ENCODE data around the gene RNASE4.
"Not testable (repeated sequence)": the region's sequence is repeated elsewhere in the genome, so short reads cannot be mapped to it uniquely, and the experiment has no call there.

Gene RNASE4

GRCh38 chr14:20698934-20699333 is 14.6 kb downstream of the RNASE4 start:
- no peak for DNase-seq (ENCODE audit: low read depth)

DNA sequence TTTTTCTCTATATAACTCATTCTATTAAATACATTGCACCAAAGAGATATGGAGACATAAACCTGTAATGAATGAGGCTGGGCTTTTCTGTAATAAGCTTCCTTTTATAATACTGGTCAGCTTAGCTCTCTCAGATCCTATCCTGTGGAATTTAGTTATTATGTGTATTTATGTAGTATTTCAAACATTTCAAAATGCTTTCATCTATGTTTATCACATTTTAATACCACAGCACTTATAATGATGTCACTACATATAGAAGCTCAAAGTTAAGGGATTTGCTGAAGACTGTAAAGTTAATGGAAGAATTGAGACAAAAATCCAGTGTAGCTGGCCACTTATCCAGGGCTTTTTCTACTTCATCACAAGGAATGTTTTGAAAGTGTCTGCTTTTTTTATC is 15.6 kb downstream of the RNASE4 start:
- DNase-seq (ENCODE audit: low read depth) = no peak

- DNase-seq (ENCODE audit: low read depth) = not testable (repeated sequence)
Observed at GRCh38 chr14:20700965-20701364, 16.6 kb downstream of the RNASE4 start.

- no peak for DNase-seq (ENCODE audit: low read depth)
Observed at GRCh38 chr14:20706657-20707355, 22.4 kb downstream of the RNASE4 start.

DNA sequence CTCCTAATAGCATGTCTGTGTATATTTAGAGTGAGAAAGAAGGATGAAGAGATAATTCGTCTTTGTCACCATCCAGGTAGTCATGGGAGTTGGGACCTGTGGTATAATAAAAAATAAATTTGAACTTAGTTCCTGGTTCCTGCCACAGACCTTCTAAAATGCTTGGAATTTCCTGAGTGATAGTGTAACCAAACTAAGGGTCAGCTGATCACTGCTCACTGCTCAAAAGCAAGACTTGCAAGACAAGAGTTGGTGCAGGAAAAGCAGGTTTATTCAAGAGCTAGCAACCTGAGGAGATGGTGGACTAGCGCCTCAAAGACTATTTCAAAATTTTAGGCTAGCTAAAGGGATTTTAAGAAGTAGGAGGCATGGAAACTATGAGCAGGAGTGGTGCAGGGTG is 23.3 kb downstream of the RNASE4 start:
- DNase-seq (ENCODE audit: low read depth) = no peak

DNA sequence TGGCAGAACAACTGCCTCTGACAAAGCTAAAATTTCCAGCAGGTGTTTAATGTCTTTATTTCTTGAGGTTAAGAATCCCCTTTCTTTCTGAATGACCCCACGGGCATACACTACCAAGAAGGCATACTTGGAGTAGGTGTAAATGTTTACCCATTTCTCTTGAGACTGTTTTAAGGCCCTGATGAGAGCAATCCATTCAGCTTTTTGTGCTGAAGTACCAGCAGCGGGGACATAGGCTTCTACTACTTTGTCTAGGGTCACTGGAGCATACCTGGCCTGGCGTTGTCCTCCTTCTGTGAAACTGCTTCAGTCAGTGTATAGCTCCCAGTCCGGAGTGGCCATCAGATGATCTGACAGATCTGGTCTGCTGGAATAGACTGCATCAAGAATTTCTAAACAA is 26.9 kb downstream of the RNASE4 start:
- no peak for DNase-seq (ENCODE audit: low read depth)

DNA sequence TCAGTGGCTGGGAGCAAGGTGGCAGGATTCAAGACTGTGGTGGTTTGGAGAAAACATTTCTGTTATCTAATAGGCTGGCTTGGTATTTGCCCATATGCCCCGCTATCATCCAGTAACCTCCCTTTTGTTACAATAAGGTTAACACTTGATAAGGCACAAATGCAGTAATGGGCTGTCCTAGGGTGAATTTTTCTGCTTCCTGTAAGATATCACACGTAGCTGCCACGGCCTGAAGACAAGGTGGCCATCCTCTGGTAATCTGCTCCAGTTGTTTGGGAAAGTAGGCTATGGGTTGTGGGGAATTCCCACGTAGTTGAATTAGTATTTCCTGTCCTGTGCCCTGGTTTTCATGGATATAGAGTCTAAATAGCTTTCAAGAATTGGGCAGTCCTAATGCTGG is 27.3 kb downstream of the RNASE4 start:
- no peak for DNase-seq (ENCODE audit: low read depth)

GRCh38 chr14:20712904-20713303 is 28.5 kb downstream of the RNASE4 start:
- no peak for DNase-seq (ENCODE audit: low read depth)

DNA sequence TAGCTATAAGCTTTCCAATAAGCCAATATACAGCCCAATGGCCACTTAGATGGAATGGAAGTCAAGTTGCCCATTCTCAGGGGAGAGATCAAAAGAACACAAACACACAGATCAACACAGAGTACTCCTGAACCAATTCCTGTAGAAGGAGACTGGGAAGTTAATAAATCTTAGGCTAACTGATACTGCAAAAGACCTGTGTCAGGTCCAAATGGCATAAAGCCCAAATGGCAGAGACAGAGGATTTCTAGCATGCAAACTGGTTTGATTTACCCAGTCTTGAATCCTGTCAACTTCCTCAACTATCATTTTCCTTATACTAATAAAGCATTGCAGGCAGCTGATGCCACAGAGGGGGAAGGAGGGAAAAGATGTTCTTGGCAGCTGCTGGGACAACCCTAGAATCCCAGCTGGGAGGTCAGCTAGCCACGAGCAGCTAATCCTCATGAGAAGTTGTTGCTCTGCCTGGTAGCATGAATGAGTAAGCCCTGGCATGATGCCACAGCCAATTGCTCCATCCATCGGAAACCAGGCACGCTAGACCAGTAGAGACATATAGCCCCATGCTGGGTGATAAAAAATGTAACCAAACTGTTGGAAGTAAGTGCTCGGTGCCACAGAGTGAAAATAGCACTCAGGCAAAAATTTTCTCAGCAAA is 30.4 kb downstream of the RNASE4 start:
- no peak for DNase-seq (ENCODE audit: low read depth)

DNA sequence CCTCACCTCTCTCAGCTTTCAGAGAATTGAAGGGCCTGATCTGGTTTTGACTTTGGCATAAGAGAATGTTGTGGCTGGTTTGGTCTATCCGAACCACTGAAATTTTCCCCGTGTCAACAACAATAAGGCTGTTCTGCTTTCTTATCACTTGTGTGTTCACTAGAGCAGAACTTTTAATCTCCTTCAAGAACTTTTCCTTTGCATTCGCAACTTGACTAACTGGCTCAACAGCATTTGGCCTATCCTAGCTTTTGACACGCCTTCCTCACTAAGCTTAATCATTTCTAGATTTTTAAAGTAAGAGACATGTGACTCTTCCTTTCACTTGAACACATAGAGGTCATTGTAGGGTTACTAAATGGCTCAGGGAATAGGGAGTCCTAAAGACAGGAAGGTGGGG is 35.4 kb downstream of the RNASE4 start:
- DNase-seq (ENCODE audit: low read depth) = no peak

DNA sequence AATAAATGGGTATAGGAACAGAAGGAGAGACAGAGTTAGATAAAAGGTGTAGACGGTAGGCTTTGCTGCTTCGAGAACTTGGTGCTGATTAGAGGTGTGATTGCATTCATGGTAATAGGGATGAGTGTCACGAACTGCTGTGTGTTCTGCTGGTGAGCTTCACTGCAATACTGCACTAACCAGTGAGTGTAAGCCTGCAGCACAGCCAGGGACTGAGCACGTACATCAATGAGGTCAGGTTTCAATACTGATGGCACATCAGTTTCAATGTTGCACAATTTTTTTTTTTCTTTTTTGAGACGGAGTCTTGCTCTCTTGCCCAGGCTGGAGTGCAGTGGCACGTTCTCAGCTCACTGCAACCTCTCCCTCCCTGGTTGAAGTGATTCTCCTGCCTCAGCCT is 36.4 kb downstream of the RNASE4 start:
- no peak for DNase-seq (ENCODE audit: low read depth)

- DNase-seq (ENCODE audit: low read depth) = no peak
Observed at GRCh38 chr14:20722016-20722415, 37.7 kb downstream of the RNASE4 start.

DNA sequence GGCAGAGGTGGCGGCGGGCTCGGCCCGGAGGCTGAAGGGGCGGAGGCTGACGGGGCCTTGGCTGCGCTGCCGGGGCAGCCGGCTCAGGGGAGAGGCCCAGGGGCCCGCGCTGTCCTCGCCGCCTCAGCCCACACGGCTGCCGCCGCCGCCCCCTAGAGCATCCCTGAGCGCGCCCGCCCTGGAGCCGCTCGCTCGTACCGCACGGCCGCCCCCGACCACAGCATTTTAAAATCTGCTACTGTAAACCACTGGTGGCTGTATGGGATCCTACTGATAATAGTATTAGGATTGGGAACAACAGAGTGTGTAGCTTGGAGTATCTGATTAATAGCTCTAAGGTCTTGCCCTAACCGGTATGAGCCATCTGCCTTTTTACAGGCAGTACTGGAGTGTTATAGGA is 39.1 kb downstream of the RNASE4 start:
- no peak for DNase-seq (ENCODE audit: low read depth)

- DNase-seq (ENCODE audit: low read depth) = not testable (repeated sequence)
Observed at GRCh38 chr14:20726121-20726520, 41.8 kb downstream of the RNASE4 start.

DNA sequence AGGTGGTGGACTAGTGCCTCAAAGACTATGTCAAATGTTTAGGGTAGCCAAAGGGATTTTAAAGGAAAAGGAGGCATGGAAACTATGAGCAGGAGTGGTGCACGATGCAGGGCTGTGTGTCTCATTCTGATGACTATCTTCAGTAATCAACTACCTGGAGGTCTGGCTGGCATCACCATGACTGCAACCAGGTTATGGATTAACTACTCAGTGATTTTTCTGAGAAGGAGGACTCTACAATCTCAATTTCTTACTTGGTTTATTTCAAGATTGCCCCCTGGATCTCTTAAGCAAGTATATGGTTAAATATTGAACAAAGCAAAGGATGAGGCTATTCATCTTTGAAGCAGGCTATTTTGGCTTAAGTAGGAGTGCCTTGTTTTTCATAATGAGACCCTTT is 42.2 kb downstream of the RNASE4 start:
- no peak for DNase-seq (ENCODE audit: low read depth)

DNA sequence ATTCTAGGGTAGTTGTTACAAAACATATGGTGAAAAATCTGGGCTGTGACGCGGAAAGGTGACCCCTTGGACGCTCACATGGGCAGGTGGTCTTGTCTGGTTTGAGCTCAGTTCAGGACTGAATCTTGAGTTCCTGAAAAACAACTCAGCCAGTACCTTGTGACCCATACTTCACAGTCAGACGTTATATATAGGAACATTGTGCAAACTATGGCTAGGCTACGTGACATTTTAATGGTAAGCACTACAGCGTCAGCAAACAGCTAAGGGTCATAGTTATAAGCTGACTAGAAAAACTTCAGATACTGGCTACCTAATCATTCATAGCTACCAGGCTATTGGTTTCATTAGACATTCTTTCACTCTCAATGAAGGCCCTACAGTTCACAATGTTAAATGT is 46.5 kb downstream of the RNASE4 start:
- no peak for DNase-seq (ENCODE audit: low read depth)

DNA sequence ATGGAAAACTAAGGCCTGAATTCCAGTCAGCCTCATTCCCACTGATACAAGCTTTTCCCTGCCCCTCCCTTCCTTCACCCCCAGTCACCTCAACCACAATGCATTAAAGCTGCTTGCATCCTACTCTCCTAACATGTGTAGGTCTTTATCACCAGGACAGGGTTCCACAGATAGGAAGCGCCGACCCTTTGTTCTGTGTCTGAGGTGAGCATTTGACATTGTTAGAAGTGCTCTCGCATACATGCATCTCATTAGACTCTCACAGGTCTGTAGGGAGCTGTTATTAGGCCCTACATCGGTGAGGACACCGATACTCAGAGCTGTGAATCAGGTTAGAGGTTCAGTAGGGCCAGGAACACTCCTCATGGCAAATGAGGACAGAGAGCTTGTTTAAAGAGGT is 48.1 kb downstream of the RNASE4 start:
- DNase-seq (ENCODE audit: low read depth) = no peak

GRCh38 chr14:20732979-20733635 is 48.7 kb downstream of the RNASE4 start:
- no peak for DNase-seq (ENCODE audit: low read depth)

GRCh38 chr14:20733684-20734429 is 49.5 kb downstream of the RNASE4 start:
- DNase-seq (ENCODE audit: low read depth) = no peak

GRCh38 chr14:20734430-20734806 is 50.1 kb downstream of the RNASE4 start:
- DNase-seq (ENCODE audit: low read depth) = no peak

- DNase-seq (ENCODE audit: low read depth) = not testable (repeated sequence)
Observed at GRCh38 chr14:20738292-20738691, 53.9 kb downstream of the RNASE4 start.

DNA sequence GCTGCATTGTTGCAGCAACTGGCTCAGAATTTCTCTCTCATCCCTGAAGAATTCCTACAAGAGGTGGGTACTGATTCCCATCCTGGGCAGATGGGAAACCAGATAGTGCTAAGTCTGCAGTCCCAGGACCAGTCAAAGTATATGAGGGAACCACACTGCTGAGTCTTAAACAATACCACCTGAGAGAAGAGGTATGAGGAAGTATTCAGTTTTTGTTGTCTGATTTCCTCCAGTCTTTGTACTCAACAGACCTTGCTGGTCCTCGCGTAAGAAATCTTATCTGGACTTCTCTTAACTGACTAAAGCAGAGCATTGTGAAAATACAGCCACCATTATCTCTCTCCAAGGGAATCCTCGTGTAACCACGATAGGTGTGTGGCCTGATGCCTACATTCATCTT is 57.8 kb downstream of the RNASE4 start:
- DNase-seq (ENCODE audit: low read depth) = no peak

GRCh38 chr14:20743556-20743955 is 59.2 kb downstream of the RNASE4 start:
- no peak for DNase-seq (ENCODE audit: low read depth)
